ENCODE results near the gene SETD1B. TPM values are rescaled to one million over a fixed set of nuclear protein-coding genes. Genes with fewer than 3 reads are reported as not detected.

SETD1B gene
- total and polyA plus RNA-seq, 2 donors (not counting 3 experiments of a cell fraction or from before 2014, with no cell fraction given), result 2.6 to 27.0 TPM

DNA sequence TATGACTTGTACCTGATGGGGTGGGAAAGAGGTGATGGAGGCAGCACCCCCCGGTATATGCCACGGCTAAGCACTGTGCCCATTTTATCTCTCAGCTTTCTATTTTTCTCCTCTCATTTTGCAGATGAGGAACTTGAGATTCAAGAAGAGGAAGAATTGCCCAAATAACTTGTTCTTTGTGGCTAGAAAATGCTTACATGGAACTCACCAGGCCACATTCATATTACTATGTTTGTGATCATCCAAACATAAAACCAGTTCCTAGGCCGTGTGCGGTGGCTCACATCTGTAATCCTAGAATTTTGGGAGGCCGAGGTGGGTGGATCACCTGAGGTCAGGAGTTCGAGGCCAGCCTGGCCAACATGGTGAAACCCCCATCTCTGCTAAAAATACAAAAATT, 70.3 kb downstream of the SETD1B start:
- H3K9ac ChIP-seq (replicated peaks; ENCODE audit: extremely low read depth, insufficient read depth, low read length), result no peak overlapping the region
- intact Hi-C loops (cut with micrococcal nuclease), result no loop called here
- dilution Hi-C loops (cut with MboI; ENCODE audit: extremely low pct_ligation_motif_present, low sequenced_read_pairs), result no loop called here
- H3K4me3 ChIP-seq (replicated peaks in 1 of 3; ENCODE audit: insufficient read depth in 1 of 3, low read depth in 1 of 3, low read length in 3 of 3), result no peak overlapping the region
- no peaks in the 10 kb centered on the region for H3K36me3 ChIP-seq (ENCODE audit: control insufficient read depth in 2 of 2, extremely low read depth in 1 of 2, insufficient read depth in 2 of 2, low read length in 2 of 2)
- H3K79me2 ChIP-seq (ENCODE audit: control insufficient read depth, insufficient read depth, low read length), result no peaks in the 10 kb centered on the region
- no peak for DNase-seq (ENCODE audit: low read depth, low spot score)
- H4K20me1 ChIP-seq (replicated peaks; ENCODE audit: control insufficient read depth, extremely low read depth, insufficient read depth, low read length), result no peaks in the 10 kb centered on the region
- H3K4me1 ChIP-seq (ENCODE audit: control insufficient read depth, extremely low read depth, insufficient read depth, low read length), result no peaks in the 10 kb centered on the region
- no peak overlapping the region for H3K27ac ChIP-seq (ENCODE audit: insufficient read depth, low read depth, low read length)
- no peaks in the 10 kb centered on the region for H3K27me3 ChIP-seq (ENCODE audit: control insufficient read depth in 2 of 2, insufficient read depth in 2 of 2, low read length in 2 of 2)
- CTCF ChIA-PET, result interaction anchor here (1.3 kb wide), 1 partner anchor 10 kb away, joined by 4 read pairs; no protein-coding TSS in a partner anchor
- no TSS peak for BruUV-seq (replicated peaks)
- no peak overlapping the region for H2AFZ ChIP-seq (ENCODE audit: low read depth, low read length)
- POLR2A ChIA-PET, result no interaction called here
- TF ChIP-seq POLR2AphosphoS5 (IDR thresholded peaks at IDR 0.05; ENCODE audit: insufficient read depth, low read depth, low read length) (no peak), POLR2A (IDR thresholded peaks at IDR 0.05; ENCODE audit: low read depth, low read length) (no peak), FOS (IDR thresholded peaks at IDR 0.05; ENCODE audit: borderline replicate concordance, insufficient read depth, low read length) (no peak), MAX (IDR thresholded peaks at IDR 0.05; ENCODE audit: insufficient read depth, insufficient read length) (no peak), EZH2 (IDR thresholded peaks at IDR 0.05; ENCODE audit: borderline replicate concordance, low read depth, low read length, severe bottlenecking) (no peak), GATA2 (IDR thresholded peaks at IDR 0.05; ENCODE audit: insufficient read depth, insufficient read length, low read depth, low read length) (no peak), JUN (IDR thresholded peaks at IDR 0.05; ENCODE audit: borderline replicate concordance, insufficient read depth, insufficient read length, low read depth) (no peak), MYC (IDR thresholded peaks at IDR 0.05; ENCODE audit: low read depth, low read length) (no peak)
- TF ChIP-seq, protein P1, sequence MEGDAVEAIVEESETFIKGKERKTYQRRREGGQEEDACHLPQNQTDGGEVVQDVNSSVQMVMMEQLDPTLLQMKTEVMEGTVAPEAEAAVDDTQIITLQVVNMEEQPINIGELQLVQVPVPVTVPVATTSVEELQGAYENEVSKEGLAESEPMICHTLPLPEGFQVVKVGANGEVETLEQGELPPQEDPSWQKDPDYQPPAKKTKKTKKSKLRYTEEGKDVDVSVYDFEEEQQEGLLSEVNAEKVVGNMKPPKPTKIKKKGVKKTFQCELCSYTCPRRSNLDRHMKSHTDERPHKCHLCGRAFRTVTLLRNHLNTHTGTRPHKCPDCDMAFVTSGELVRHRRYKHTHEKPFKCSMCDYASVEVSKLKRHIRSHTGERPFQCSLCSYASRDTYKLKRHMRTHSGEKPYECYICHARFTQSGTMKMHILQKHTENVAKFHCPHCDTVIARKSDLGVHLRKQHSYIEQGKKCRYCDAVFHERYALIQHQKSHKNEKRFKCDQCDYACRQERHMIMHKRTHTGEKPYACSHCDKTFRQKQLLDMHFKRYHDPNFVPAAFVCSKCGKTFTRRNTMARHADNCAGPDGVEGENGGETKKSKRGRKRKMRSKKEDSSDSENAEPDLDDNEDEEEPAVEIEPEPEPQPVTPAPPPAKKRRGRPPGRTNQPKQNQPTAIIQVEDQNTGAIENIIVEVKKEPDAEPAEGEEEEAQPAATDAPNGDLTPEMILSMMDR (IDR thresholded peaks at IDR 0.05; ENCODE audit: extremely low read depth in 1 of 2, insufficient read depth in 1 of 2, low read depth in 1 of 2, low read length in 2 of 2), result no peak
- H3K9me1 ChIP-seq (replicated peaks; ENCODE audit: control insufficient read depth, extremely low read depth, insufficient read depth, low read length), result no peaks in the 10 kb centered on the region
- no peak overlapping the region for H3K4me2 ChIP-seq (ENCODE audit: insufficient read depth, low read length)
- H3K9me3 ChIP-seq (replicated peaks; ENCODE audit: control insufficient read depth, insufficient read depth, low read length), result no peaks in the 10 kb centered on the region
- FAIRE-seq, result no peak

All from endothelial cell of umbilical vein (primary cell).